DMS53 treated with DMSO at 0.1 percent for 48 hours (cell line): Measurements from ENCODE around the gene SASH1.

Source experiments
- DNase-seq: peaks from one replicate; lab custom pipeline; 2025; ENCODE audit not compliant: unreplicated experiment; lab: John Stamatoyannopoulos, UW

SASH1 gene

GRCh38 chr6:148398678-148399077 lies 56.0 kb downstream of the SASH1 start:
- no peak for DNase-seq

- no peak for DNase-seq
These were observed 58.9 kb downstream of the SASH1 start for GRCh38 chr6:148401571-148401970.

GRCh38 chr6:148404456-148405054 lies 61.9 kb downstream of the SASH1 start:
- DNase-seq, result no peak

- no peak for DNase-seq
These were observed 63.3 kb downstream of the SASH1 start for GRCh38 chr6:148405894-148406293.

GRCh38 chr6:148406579-148407371 lies 64.1 kb downstream of the SASH1 start:
- DNase-seq, result no peak

GRCh38 chr6:148407372-148407771 lies 64.7 kb downstream of the SASH1 start:
- DNase-seq, result no peak

GRCh38 chr6:148413321-148414091 lies 70.9 kb downstream of the SASH1 start:
- DNase-seq, result no peak

GRCh38 chr6:148414092-148414489 lies 71.5 kb downstream of the SASH1 start:
- no peak for DNase-seq

- DNase-seq, result no peak
These were observed 72.2 kb downstream of the SASH1 start for GRCh38 chr6:148414836-148415235.

- no peak for DNase-seq
These were observed 73.0 kb downstream of the SASH1 start for GRCh38 chr6:148415511-148416260.

GRCh38 chr6:148416330-148416965 lies 73.8 kb downstream of the SASH1 start:
- no peak for DNase-seq

- no peak for DNase-seq
These were observed 74.4 kb downstream of the SASH1 start for GRCh38 chr6:148417045-148417444.

GRCh38 chr6:148419430-148419829 lies 76.8 kb downstream of the SASH1 start:
- no peak for DNase-seq

- DNase-seq, result peak; percentile 14
These were observed 79.4 kb downstream of the SASH1 start for GRCh38 chr6:148422085-148422484.

- no peak for DNase-seq
These were observed 80.5 kb downstream of the SASH1 start for GRCh38 chr6:148423133-148423532.

- peak; percentile 34 for DNase-seq
These were observed 81.1 kb downstream of the SASH1 start for GRCh38 chr6:148423601-148424270.

GRCh38 chr6:148425443-148425842 lies 82.8 kb downstream of the SASH1 start:
- DNase-seq, result no peak

GRCh38 chr6:148426317-148426977 lies 83.8 kb downstream of the SASH1 start:
- no peak for DNase-seq

- no peak for DNase-seq
These were observed 84.7 kb downstream of the SASH1 start for GRCh38 chr6:148427333-148427732.

- DNase-seq, result no peak
These were observed 86.8 kb downstream of the SASH1 start for GRCh38 chr6:148429423-148429822.
